Tibial artery (tissue), 4 donors: ENCODE data around the gene MOSPD2.

Experiments used
- DNase-seq, 2 donors: peaks; one replicate each; pipeline ENCODE4 v3.0.0-alpha.2; 2019
- H3K27ac ChIP-seq, 2 donors: fragments of 200-600 bp; sonication (generic) in 1 of 2; 1 replicate in 1 of 2; 2 replicates in 1 of 2; pipeline ENCODE4 v1.5.1; 2018 to 2019; ENCODE audit warnings: mild to moderate bottlenecking in 1 of 2
- H3K27me3 ChIP-seq, 2 donors: fragments of 200-600 bp; sonication (generic) in 1 of 2; one replicate each; pipeline versions ENCODE4 v1.5.1 to v1.6.0; 2016 to 2019
- H3K36me3 ChIP-seq, 3 donors: fragments of 200-600 bp; sonication (generic) in 2 of 3; one replicate each; pipeline ENCODE4 v1.5.1; 2016 to 2019; ENCODE audit warnings: mild to moderate bottlenecking in 2 of 3
- H3K4me1 ChIP-seq, 4 donors: fragments of 200-600 bp; sonication (generic) in 2 of 4; 1 replicate in 3 of 4; 2 replicates in 1 of 4; pipeline ENCODE4 v1.5.1; 2016 to 2019
- H3K4me3 ChIP-seq, 2 donors: fragments of 200-600 bp; sonication (generic) in 1 of 2; 1 replicate in 1 of 2; 2 replicates in 1 of 2; pipeline ENCODE4 v1.5.1; 2018 to 2019; ENCODE audit warnings: mild to moderate bottlenecking in 2 of 2
- H3K9me3 ChIP-seq, 3 donors: fragments of 200-600 bp; sonication (generic) in 1 of 3; one replicate each; pipeline ENCODE4 v1.5.1; 2016 to 2019
- intact Hi-C: fragments of 100-400 bp; cut with DNase I; formaldehyde crosslinking; loops from one replicate; pipeline ENCODE4 v1.15.0; 2023; ENCODE audit warnings: low total_unique reads
- TF ChIP-seq, protein P1 (sequence below), 2 experiments: fragments of 200-600 bp in 1 of 2; fragments of 450-650 bp in 1 of 2; IDR thresholded peaks; one replicate each; pipeline ENCODE4 v1.5.1; 2017 to 2019; ENCODE audit warnings: antibody characterized with exemption in 2 of 2, mild to moderate bottlenecking in 1 of 2, moderate library complexity in 1 of 2

Gene MOSPD2

DNA sequence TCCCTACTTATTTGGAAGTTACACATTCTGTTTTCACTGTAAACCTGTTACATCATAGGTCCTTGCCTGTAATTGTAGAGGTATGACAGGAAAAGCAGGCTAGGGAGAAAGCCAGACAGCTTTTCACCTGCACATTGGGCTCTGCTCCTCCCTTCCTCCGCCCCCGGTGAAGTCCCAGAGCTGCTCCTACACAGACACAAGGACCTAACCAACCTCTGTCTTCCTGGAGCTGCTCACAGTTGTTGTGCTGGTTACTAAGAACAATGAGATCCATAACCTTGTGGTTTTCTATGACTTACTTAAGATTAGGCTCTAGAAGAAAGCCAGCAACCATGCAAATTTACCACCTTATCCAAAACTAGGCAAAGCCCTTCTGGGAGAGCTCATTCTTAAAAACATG lies 40.0 kb downstream of the MOSPD2 start:
- TF ChIP-seq, protein P1, sequence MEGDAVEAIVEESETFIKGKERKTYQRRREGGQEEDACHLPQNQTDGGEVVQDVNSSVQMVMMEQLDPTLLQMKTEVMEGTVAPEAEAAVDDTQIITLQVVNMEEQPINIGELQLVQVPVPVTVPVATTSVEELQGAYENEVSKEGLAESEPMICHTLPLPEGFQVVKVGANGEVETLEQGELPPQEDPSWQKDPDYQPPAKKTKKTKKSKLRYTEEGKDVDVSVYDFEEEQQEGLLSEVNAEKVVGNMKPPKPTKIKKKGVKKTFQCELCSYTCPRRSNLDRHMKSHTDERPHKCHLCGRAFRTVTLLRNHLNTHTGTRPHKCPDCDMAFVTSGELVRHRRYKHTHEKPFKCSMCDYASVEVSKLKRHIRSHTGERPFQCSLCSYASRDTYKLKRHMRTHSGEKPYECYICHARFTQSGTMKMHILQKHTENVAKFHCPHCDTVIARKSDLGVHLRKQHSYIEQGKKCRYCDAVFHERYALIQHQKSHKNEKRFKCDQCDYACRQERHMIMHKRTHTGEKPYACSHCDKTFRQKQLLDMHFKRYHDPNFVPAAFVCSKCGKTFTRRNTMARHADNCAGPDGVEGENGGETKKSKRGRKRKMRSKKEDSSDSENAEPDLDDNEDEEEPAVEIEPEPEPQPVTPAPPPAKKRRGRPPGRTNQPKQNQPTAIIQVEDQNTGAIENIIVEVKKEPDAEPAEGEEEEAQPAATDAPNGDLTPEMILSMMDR (IDR thresholded peaks at IDR 0.05) = no peak
- peaks cover 0 to 18% (median 15%) of the 10 kb centered on the region in 3 donors for H3K36me3 ChIP-seq

DNA sequence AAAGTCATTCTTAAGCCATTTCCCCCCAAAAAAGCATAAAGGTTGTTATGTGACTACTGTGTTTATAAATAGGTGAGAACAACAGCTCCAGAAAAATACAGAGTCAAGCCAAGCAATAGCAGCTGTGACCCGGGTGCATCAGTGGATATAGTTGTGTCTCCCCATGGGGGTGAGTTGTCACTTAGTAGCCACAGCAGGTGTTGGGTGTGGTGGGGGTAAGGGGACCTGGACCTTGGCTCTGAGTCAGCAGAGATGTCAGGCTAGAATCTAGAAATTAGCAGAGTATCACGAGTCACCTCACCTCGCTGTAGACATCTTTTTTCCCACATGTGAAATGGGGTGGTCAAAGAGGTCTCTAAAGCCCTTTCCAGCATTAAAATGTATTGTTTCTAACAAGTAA lies 42.4 kb downstream of the MOSPD2 start:
- Histone ChIP-seq H3K9me3 (no peaks in the 10 kb centered on the region), H3K4me1 (peaks cover 0 to 10% (median 0%) of the 10 kb centered on the region in 4 donors), H3K36me3 (peaks cover 0 to 18% (median 15%) of the 10 kb centered on the region in 3 donors), H3K27ac (no peak overlapping the region), H3K27me3 (no peaks in the 10 kb centered on the region), H3K4me3 (no peak overlapping the region)
- DNase-seq = no peak
- TF ChIP-seq, protein P1 (IDR thresholded peaks at IDR 0.05) = no peak
- intact Hi-C loops = loop anchor here (10.0 kb wide), 1 partner anchor 541 kb away; no protein-coding TSS in a partner anchor

More for the DNA sequence above, 40.0 kb downstream of the MOSPD2 start:
- H3K27me3 ChIP-seq = no peaks in the 10 kb centered on the region
- no peaks in the 10 kb centered on the region for H3K9me3 ChIP-seq
- no peak overlapping the region for H3K27ac ChIP-seq
- intact Hi-C loops = loop anchor here (10.0 kb wide), 1 partner anchor 538 kb away; no protein-coding TSS in a partner anchor
- H3K4me1 ChIP-seq = no peaks in the 10 kb centered on the region
- H3K4me3 ChIP-seq = no peak overlapping the region
- DNase-seq = no peak

DNA sequence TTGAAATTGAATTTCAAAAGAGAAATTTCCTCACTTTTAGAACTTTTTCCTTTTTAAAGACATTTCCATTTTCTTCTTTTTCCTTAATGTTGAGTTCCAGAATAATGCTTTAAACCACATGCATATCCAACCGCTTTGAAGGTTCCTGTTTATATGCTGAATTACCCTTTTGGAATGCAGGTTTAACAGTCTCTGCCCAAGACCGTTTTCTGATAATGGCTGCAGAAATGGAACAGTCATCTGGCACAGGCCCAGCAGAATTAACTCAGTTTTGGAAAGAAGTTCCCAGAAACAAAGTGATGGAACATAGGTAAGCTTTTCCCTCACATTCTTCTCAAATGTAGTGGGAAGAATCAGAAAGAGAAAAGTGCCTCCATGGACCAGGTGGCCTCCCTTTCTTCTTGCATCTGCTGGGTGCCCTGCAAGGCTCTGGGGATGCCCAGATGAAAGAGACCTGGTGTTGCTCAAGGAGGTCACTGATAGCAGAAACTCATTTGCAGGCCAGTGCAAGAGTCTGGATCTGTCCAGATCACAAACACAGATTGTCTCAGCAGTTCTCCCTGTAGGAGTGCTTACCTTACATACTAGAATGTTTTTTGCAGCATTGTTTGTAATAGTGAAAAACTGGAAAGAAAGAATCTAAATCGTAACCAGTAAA lies 42.9 kb downstream of the MOSPD2 start:
- H3K27me3 ChIP-seq = no peaks in the 10 kb centered on the region
- H3K27ac ChIP-seq = no peak overlapping the region
- peaks cover 0 to 18% (median 13%) of the 10 kb centered on the region in 3 donors for H3K36me3 ChIP-seq
- H3K4me1 ChIP-seq = peaks cover 0 to 10% (median 0%) of the 10 kb centered on the region in 4 donors
- H3K4me3 ChIP-seq = no peak overlapping the region
- TF ChIP-seq, protein P1 (IDR thresholded peaks at IDR 0.05) = no peak
- intact Hi-C loops = loop anchor here (10.0 kb wide), 1 partner anchor 541 kb away; no protein-coding TSS in a partner anchor
- DNase-seq = no peak
- H3K9me3 ChIP-seq = no peaks in the 10 kb centered on the region

DNA sequence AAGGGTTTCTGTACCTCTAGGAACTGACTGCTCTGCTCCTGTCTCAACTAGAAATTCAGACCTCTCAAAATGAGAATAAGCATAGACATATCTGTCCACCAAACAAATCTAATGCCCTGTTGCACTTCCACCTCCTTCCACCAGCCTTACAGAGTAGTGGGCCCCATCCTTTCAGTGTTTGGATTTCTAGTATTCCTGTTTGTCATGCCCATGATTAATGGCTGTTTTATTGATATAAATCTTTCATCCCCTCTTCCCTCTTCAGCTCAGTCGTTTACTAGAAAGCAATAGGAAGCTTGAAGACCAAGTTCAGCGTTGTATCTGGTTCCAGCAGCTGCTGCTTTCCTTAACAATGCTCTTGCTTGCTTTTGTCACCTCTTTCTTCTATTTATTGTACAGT lies 46.2 kb downstream of the MOSPD2 start:
- intact Hi-C loops = loop anchor here (10.0 kb wide), 1 partner anchor 545 kb away; no protein-coding TSS in a partner anchor
- DNase-seq = no peak
- Histone ChIP-seq H3K27ac (no peak overlapping the region), H3K36me3 (peaks cover 0 to 12% (median 4%) of the 10 kb centered on the region in 3 donors), H3K4me3 (no peak overlapping the region), H3K9me3 (no peaks in the 10 kb centered on the region), H3K27me3 (no peaks in the 10 kb centered on the region), H3K4me1 (peaks cover 0 to 10% (median 0%) of the 10 kb centered on the region in 4 donors)
- TF ChIP-seq, protein P1 (IDR thresholded peaks at IDR 0.05) = no peak

DNA sequence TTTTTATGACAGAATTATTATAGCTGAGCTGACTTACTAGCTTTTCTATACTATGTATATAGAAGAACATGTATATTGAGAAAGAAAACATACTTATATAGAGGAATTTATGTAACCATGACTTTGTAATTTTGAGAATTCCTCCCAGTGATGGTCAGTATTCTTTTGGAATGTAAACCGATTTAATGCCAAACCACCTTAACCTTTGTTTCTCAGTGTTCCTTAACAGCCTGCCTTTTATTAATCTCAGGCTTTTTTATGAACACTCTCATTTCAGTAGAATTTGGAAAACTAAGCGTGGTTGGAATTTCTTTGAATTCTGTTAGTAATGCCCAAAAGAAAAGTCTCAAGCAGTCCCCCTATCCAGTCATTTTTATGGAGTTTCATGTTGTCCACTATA lies 47.0 kb downstream of the MOSPD2 start:
- H3K27me3 ChIP-seq = no peaks in the 10 kb centered on the region
- peaks cover 0 to 10% (median 0%) of the 10 kb centered on the region in 4 donors for H3K4me1 ChIP-seq
- no peak overlapping the region for H3K27ac ChIP-seq
- DNase-seq = no peak
- TF ChIP-seq, protein P1 (IDR thresholded peaks at IDR 0.05) = no peak
- intact Hi-C loops = no loop called here
- no peak overlapping the region for H3K4me3 ChIP-seq
- H3K36me3 ChIP-seq = peaks cover 0 to 12% (median 4%) of the 10 kb centered on the region in 3 donors
- no peaks in the 10 kb centered on the region for H3K9me3 ChIP-seq
